ENCODE measurements around the gene SH3RF1. TPM values are rescaled to one million over a fixed set of nuclear protein-coding genes. Genes with fewer than 3 reads are reported as not detected.
"Not testable (repeated sequence)": the region's sequence is repeated elsewhere in the genome, so short reads cannot be mapped to it uniquely, and the experiment has no call there.

SH3RF1 gene
- polyA plus RNA-seq (ENCODE audit: insufficient read length) = 30.1 TPM
- long read RNA-seq, donor 1, full-length matches to known transcripts = 1 of 1 reads
- long read RNA-seq, donor 1, partial matches to known transcripts = 0 of 1 reads
- long read RNA-seq, donor 1, other reads (novel, unspliced or antisense) = 0 of 1 reads
- long read RNA-seq, donor 2, full-length matches to known transcripts = 4 of 29 reads
- long read RNA-seq, donor 2, partial matches to known transcripts = 25 of 29 reads
- long read RNA-seq, donor 2, other reads (novel, unspliced or antisense) = 0 of 29 reads
- long read RNA-seq, donor 3, partial matches to known transcripts = 24 of 24 reads
- long read RNA-seq, donor 3, other reads (novel, unspliced or antisense) = 0 of 24 reads
- long read RNA-seq, donor 4 = 0 reads
- long read RNA-seq, donor 5, full-length matches to known transcripts = 2 of 2 reads
- long read RNA-seq, donor 5, partial matches to known transcripts = 0 of 2 reads
- long read RNA-seq, donor 5, other reads (novel, unspliced or antisense) = 0 of 2 reads
- long read RNA-seq, donor 6, partial matches to known transcripts = 6 of 6 reads
- long read RNA-seq, donor 6, other reads (novel, unspliced or antisense) = 0 of 6 reads
- long read RNA-seq, donor 7, full-length matches to known transcripts = 1 of 1 reads
- long read RNA-seq, donor 7, partial matches to known transcripts = 0 of 1 reads
- long read RNA-seq, donor 7, other reads (novel, unspliced or antisense) = 0 of 1 reads
- long read RNA-seq, donor 8, partial matches to known transcripts = 5 of 5 reads
- long read RNA-seq, donor 8, other reads (novel, unspliced or antisense) = 0 of 5 reads

- DNase-seq = peak; percentile 85
Observed at GRCh38 chr4:169270810-169271691, at the start of gene SH3RF1. SH3RF1 (minus strand) TSS chr4:169270956; CDS start chr4:169269212, 1,744 bp downstream.

- DNase-seq = no peak
Observed at GRCh38 chr4:169315530-169316343, 45.0 kb upstream of the SH3RF1 start.

- peak; percentile 79 for DNase-seq
Observed at GRCh38 chr4:169314906-169315305, 44.1 kb upstream of the SH3RF1 start.

- DNase-seq = no peak
Observed at GRCh38 chr4:169313732-169314131, 43.0 kb upstream of the SH3RF1 start.

- no peak for DNase-seq
Observed at GRCh38 chr4:169312690-169313422, 42.1 kb upstream of the SH3RF1 start.

GRCh38 chr4:169311643-169312365, 41.0 kb upstream of the SH3RF1 start:
- DNase-seq = peak; percentile 60

GRCh38 chr4:169309326-169309967, 38.7 kb upstream of the SH3RF1 start:
- DNase-seq = no peak

- no peak for DNase-seq
Observed at GRCh38 chr4:169307576-169307975, 36.8 kb upstream of the SH3RF1 start.

- no peak for DNase-seq
Observed at GRCh38 chr4:169305651-169306050, 34.9 kb upstream of the SH3RF1 start.

- no peak for DNase-seq
Observed at GRCh38 chr4:169305173-169305572, 34.4 kb upstream of the SH3RF1 start.

GRCh38 chr4:169295822-169296221, 25.1 kb upstream of the SH3RF1 start:
- DNase-seq = no peak

GRCh38 chr4:169293343-169294176, 22.8 kb upstream of the SH3RF1 start:
- no peak for DNase-seq

GRCh38 chr4:169287983-169288382, 17.2 kb upstream of the SH3RF1 start:
- not testable (repeated sequence) for DNase-seq

GRCh38 chr4:169286562-169287301, 16.0 kb upstream of the SH3RF1 start:
- DNase-seq = no peak

GRCh38 chr4:169283114-169283509, 12.4 kb upstream of the SH3RF1 start:
- no peak for DNase-seq

- DNase-seq = no peak
Observed at GRCh38 chr4:169282429-169283113, 11.8 kb upstream of the SH3RF1 start.

GRCh38 chr4:169279108-169279507, 8.4 kb upstream of the SH3RF1 start:
- DNase-seq = no peak

Measured in left kidney (tissue), 8 donors.